ENCODE measurements around the gene URB1. TPM values are rescaled to one million over a fixed set of nuclear protein-coding genes. Genes with fewer than 3 reads are reported as not detected.

The URB1 gene
- total and polyA plus RNA-seq, 2 donors (not counting 3 experiments of a cell fraction or from before 2014, with no cell fraction given): 8.0 to 27.3 TPM

DNA sequence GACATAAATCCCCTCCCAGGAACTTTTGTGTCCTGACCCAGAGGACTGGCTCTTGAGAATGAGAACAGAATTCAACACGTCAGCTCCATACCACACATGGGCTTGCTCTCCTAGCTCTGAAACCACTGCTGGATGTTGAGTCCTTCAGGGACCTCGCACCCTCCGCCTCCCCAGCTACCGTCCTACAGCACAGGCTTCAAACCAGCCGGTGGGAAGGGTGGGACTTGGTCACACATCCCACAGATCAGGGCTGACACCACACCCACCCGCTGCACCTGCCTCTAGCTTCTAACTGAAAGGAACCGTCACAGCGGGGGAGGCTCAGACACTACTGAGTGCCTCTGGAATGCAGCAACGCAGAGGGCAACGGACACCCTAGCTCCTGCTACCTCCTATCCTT, 70.1 kb downstream of the URB1 start:
- CTCF ChIA-PET: interaction anchor here (0.7 to 1.3 kb wide), 2 partner anchors 9 kb away, joined by 3 read pairs; no protein-coding TSS in a partner anchor

More for the DNA sequence above, 70.1 kb downstream of the URB1 start:
- no peak overlapping the region for H3K4me3 ChIP-seq (replicated peaks in 1 of 3; ENCODE audit: insufficient read depth in 1 of 3, low read depth in 1 of 3, low read length in 3 of 3)
- POLR2A ChIA-PET: no interaction called here
- intact Hi-C loops (cut with micrococcal nuclease) (no loop called here), dilution Hi-C loops (cut with MboI; ENCODE audit: extremely low pct_ligation_motif_present, low sequenced_read_pairs) (no loop called here)
- no peak overlapping the region for H3K27ac ChIP-seq (ENCODE audit: insufficient read depth, low read depth, low read length)
- DNase-seq (ENCODE audit: low read depth, low spot score): no peak
- no peaks in the 10 kb centered on the region for H4K20me1 ChIP-seq (replicated peaks; ENCODE audit: control insufficient read depth, extremely low read depth, insufficient read depth, low read length)
- no peaks in the 10 kb centered on the region for H3K27me3 ChIP-seq (ENCODE audit: control insufficient read depth in 2 of 2, insufficient read depth in 2 of 2, low read length in 2 of 2)
- FAIRE-seq: no peak
- H3K9me1 ChIP-seq (replicated peaks; ENCODE audit: control insufficient read depth, extremely low read depth, insufficient read depth, low read length): no peaks in the 10 kb centered on the region
- no peak overlapping the region for H2AFZ ChIP-seq (ENCODE audit: low read depth, low read length)
- no peak overlapping the region for H3K4me2 ChIP-seq (ENCODE audit: insufficient read depth, low read length)
- H3K4me1 ChIP-seq (ENCODE audit: control insufficient read depth, extremely low read depth, insufficient read depth, low read length): no peaks in the 10 kb centered on the region
- TF ChIP-seq JUN (IDR thresholded peaks at IDR 0.05; ENCODE audit: borderline replicate concordance, insufficient read depth, insufficient read length, low read depth): no peak
- TF ChIP-seq GATA2 (IDR thresholded peaks at IDR 0.05; ENCODE audit: insufficient read depth, insufficient read length, low read depth, low read length): no peak
- TF ChIP-seq, protein P1, sequence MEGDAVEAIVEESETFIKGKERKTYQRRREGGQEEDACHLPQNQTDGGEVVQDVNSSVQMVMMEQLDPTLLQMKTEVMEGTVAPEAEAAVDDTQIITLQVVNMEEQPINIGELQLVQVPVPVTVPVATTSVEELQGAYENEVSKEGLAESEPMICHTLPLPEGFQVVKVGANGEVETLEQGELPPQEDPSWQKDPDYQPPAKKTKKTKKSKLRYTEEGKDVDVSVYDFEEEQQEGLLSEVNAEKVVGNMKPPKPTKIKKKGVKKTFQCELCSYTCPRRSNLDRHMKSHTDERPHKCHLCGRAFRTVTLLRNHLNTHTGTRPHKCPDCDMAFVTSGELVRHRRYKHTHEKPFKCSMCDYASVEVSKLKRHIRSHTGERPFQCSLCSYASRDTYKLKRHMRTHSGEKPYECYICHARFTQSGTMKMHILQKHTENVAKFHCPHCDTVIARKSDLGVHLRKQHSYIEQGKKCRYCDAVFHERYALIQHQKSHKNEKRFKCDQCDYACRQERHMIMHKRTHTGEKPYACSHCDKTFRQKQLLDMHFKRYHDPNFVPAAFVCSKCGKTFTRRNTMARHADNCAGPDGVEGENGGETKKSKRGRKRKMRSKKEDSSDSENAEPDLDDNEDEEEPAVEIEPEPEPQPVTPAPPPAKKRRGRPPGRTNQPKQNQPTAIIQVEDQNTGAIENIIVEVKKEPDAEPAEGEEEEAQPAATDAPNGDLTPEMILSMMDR (IDR thresholded peaks at IDR 0.05; ENCODE audit: extremely low read depth in 1 of 2, insufficient read depth in 1 of 2, low read depth in 1 of 2, low read length in 2 of 2): no peak
- TF ChIP-seq POLR2A (IDR thresholded peaks at IDR 0.05; ENCODE audit: low read depth, low read length): no peak
- no peak for TF ChIP-seq EZH2 (IDR thresholded peaks at IDR 0.05; ENCODE audit: borderline replicate concordance, low read depth, low read length, severe bottlenecking)
- TF ChIP-seq POLR2AphosphoS5 (IDR thresholded peaks at IDR 0.05; ENCODE audit: insufficient read depth, low read depth, low read length): no peak
- TF ChIP-seq FOS (IDR thresholded peaks at IDR 0.05; ENCODE audit: borderline replicate concordance, insufficient read depth, low read length): no peak
- TF ChIP-seq, protein P2, sequence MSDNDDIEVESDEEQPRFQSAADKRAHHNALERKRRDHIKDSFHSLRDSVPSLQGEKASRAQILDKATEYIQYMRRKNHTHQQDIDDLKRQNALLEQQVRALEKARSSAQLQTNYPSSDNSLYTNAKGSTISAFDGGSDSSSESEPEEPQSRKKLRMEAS (IDR thresholded peaks at IDR 0.05; ENCODE audit: insufficient read depth, insufficient read length): no peak
- TF ChIP-seq MYC (IDR thresholded peaks at IDR 0.05; ENCODE audit: low read depth, low read length): no peak
- H3K36me3 ChIP-seq (ENCODE audit: control insufficient read depth in 2 of 2, extremely low read depth in 1 of 2, insufficient read depth in 2 of 2, low read length in 2 of 2): peaks cover 34 to 52% of the 10 kb centered on the region in 2 experiments
- no peak overlapping the region for H3K9ac ChIP-seq (replicated peaks; ENCODE audit: extremely low read depth, insufficient read depth, low read length)
- no peaks in the 10 kb centered on the region for H3K79me2 ChIP-seq (ENCODE audit: control insufficient read depth, insufficient read depth, low read length)
- no peaks in the 10 kb centered on the region for H3K9me3 ChIP-seq (replicated peaks; ENCODE audit: control insufficient read depth, insufficient read depth, low read length)
- BruUV-seq (replicated peaks): no TSS peak

Measured in endothelial cell of umbilical vein (primary cell).